ENCODE data around the gene CRTC2. TPM values are rescaled to one million over a fixed set of nuclear protein-coding genes. Genes with fewer than 3 reads are reported as not detected.
A peak's percentile ranks its signal among the peaks of the same experiment; 100 is the strongest.

Gene CRTC2
- polyA plus RNA-seq, 6 donors from 2014 or later = 24.6 to 59.8 (median 35.8) TPM

- Mint-ChIP-seq H3K27me3 (peaks cover 0 to 4% (median 0%) of the 10 kb centered on the region in 3 donors), H3K36me3 (peaks cover 0 to 16% of the 10 kb centered on the region in 2 donors), H3K9me3 (peaks cover 0 to 2% (median 0%) of the 10 kb centered on the region in 7 donors), H3K27ac (peak overlapping the region in 1 of 6 donors; percentile 88), H3K4me1 (peaks cover 37 to 64% (median 48%) of the 10 kb centered on the region in 3 donors), H3K4me3 (peak overlapping the region in 2 of 8 donors; percentile 64)
- no peak for DNase-seq
- no peak for ATAC-seq (ENCODE audit: low read depth in 2 of 2)
Observed at GRCh38 chr1:153940756-153941155, 17.7 kb downstream of the CRTC2 start.

GRCh38 chr1:153939476-153939875, 18.9 kb downstream of the CRTC2 start:
- no peak overlapping the region for H3K4me3 Mint-ChIP-seq
- peaks cover 0 to 16% of the 10 kb centered on the region in 2 donors for H3K36me3 Mint-ChIP-seq
- H3K27me3 Mint-ChIP-seq = no peaks in the 10 kb centered on the region
- DNase-seq (no peak), ATAC-seq (ENCODE audit: low read depth in 2 of 2) (no peak)
- peak overlapping the region in 1 of 6 donors; percentile 92 for H3K27ac Mint-ChIP-seq
- H3K9me3 Mint-ChIP-seq = no peaks in the 10 kb centered on the region
- peaks cover 28 to 52% (median 37%) of the 10 kb centered on the region in 3 donors for H3K4me1 Mint-ChIP-seq

- peak overlapping the region in 2 of 8 donors; percentile 25 to 52 for H3K4me3 Mint-ChIP-seq
- DNase-seq (no peak), ATAC-seq (ENCODE audit: low read depth in 2 of 2) (no peak)
- H3K27me3 Mint-ChIP-seq = no peaks in the 10 kb centered on the region
- H3K4me1 Mint-ChIP-seq = peaks cover 28 to 47% (median 32%) of the 10 kb centered on the region in 3 donors
- peak overlapping the region in 3 of 6 donors; percentile 13 to 73 (median 33) for H3K27ac Mint-ChIP-seq
- H3K9me3 Mint-ChIP-seq = no peaks in the 10 kb centered on the region
- peaks cover 0 to 16% of the 10 kb centered on the region in 2 donors for H3K36me3 Mint-ChIP-seq
Observed at GRCh38 chr1:153938996-153939395, 19.4 kb downstream of the CRTC2 start.

- DNase-seq (no peak), ATAC-seq (ENCODE audit: low read depth in 2 of 2) (no peak)
- Mint-ChIP-seq H3K9me3 (no peaks in the 10 kb centered on the region), H3K36me3 (peaks cover 0 to 23% of the 10 kb centered on the region in 2 donors), H3K27ac (peak overlapping the region in 2 of 6 donors; percentile 59 to 67), H3K4me1 (peaks cover 15 to 32% (median 18%) of the 10 kb centered on the region in 3 donors), H3K27me3 (no peaks in the 10 kb centered on the region), H3K4me3 (no peak overlapping the region)
Observed at GRCh38 chr1:153937331-153937730, 21.1 kb downstream of the CRTC2 start.

- no peak for ATAC-seq (ENCODE audit: low read depth in 2 of 2)
- peak overlapping the region in 1 of 8 donors; percentile 18 for H3K4me3 Mint-ChIP-seq
- H3K9me3 Mint-ChIP-seq = no peaks in the 10 kb centered on the region
- H3K36me3 Mint-ChIP-seq = peaks cover 0 to 23% of the 10 kb centered on the region in 2 donors
- no peaks in the 10 kb centered on the region for H3K27me3 Mint-ChIP-seq
- peaks cover 15 to 29% (median 16%) of the 10 kb centered on the region in 3 donors for H3K4me1 Mint-ChIP-seq
- no peak for DNase-seq
- peak overlapping the region in 2 of 6 donors; percentile 70 to 81 for H3K27ac Mint-ChIP-seq
Observed at GRCh38 chr1:153936011-153936802, 22.2 kb downstream of the CRTC2 start.

- DNase-seq (no peak), ATAC-seq (ENCODE audit: low read depth in 2 of 2) (no peak)
- Mint-ChIP-seq H3K4me3 (no peak overlapping the region), H3K36me3 (peaks cover 0 to 11% of the 10 kb centered on the region in 2 donors), H3K27ac (peak overlapping the region in 2 of 6 donors; percentile 69 to 84), H3K27me3 (no peaks in the 10 kb centered on the region), H3K4me1 (peaks cover 8 to 18% (median 9%) of the 10 kb centered on the region in 3 donors), H3K9me3 (no peaks in the 10 kb centered on the region)
Observed at GRCh38 chr1:153934746-153935145, 23.7 kb downstream of the CRTC2 start.

- Mint-ChIP-seq H3K9me3 (no peaks in the 10 kb centered on the region), H3K4me3 (no peak overlapping the region), H3K27me3 (no peaks in the 10 kb centered on the region), H3K27ac (peak overlapping the region in 2 of 6 donors; percentile 62 to 65), H3K36me3 (peaks cover 0 to 7% of the 10 kb centered on the region in 2 donors), H3K4me1 (peaks cover 8 to 18% (median 9%) of the 10 kb centered on the region in 3 donors)
- no peak for ATAC-seq (ENCODE audit: low read depth in 2 of 2)
- no peak for DNase-seq
Observed at GRCh38 chr1:153933955-153934354, 24.5 kb downstream of the CRTC2 start.

- Mint-ChIP-seq H3K27me3 (no peaks in the 10 kb centered on the region), H3K9me3 (no peaks in the 10 kb centered on the region), H3K4me1 (peaks cover 10 to 18% (median 13%) of the 10 kb centered on the region in 3 donors), H3K27ac (peak overlapping the region in 2 of 6 donors; percentile 42 to 62), H3K36me3 (peaks cover 0 to 7% of the 10 kb centered on the region in 2 donors), H3K4me3 (no peak overlapping the region)
- no peak for ATAC-seq (ENCODE audit: low read depth in 2 of 2)
- no peak for DNase-seq
Observed at GRCh38 chr1:153933430-153933829, 25.0 kb downstream of the CRTC2 start.

GRCh38 chr1:153932156-153933131, 26.0 kb downstream of the CRTC2 start:
- peaks cover 0 to 7% of the 10 kb centered on the region in 2 donors for H3K36me3 Mint-ChIP-seq
- H3K27me3 Mint-ChIP-seq = no peaks in the 10 kb centered on the region
- peaks cover 13 to 18% (median 14%) of the 10 kb centered on the region in 3 donors for H3K4me1 Mint-ChIP-seq
- H3K27ac Mint-ChIP-seq = peak overlapping the region in 2 of 6 donors; percentile 34 to 67
- H3K4me3 Mint-ChIP-seq = no peak overlapping the region
- no peak for ATAC-seq (ENCODE audit: low read depth in 2 of 2)
- H3K9me3 Mint-ChIP-seq = no peaks in the 10 kb centered on the region
- no peak for DNase-seq

- Mint-ChIP-seq H3K9me3 (no peaks in the 10 kb centered on the region), H3K4me1 (peaks cover 7 to 18% (median 13%) of the 10 kb centered on the region in 3 donors), H3K36me3 (peaks cover 0 to 7% of the 10 kb centered on the region in 2 donors), H3K27ac (peak overlapping the region in 2 of 6 donors; percentile 66 to 72), H3K4me3 (no peak overlapping the region), H3K27me3 (no peaks in the 10 kb centered on the region)
- no peak for ATAC-seq (ENCODE audit: low read depth in 2 of 2)
- DNase-seq = no peak
Observed at GRCh38 chr1:153929981-153930948, 28.1 kb downstream of the CRTC2 start.

GRCh38 chr1:153929426-153929825, 29.0 kb downstream of the CRTC2 start:
- Mint-ChIP-seq H3K27ac (peak overlapping the region in 5 of 6 donors; percentile 43 to 72 (median 60)), H3K27me3 (no peaks in the 10 kb centered on the region), H3K9me3 (no peaks in the 10 kb centered on the region), H3K36me3 (peaks cover 0 to 7% of the 10 kb centered on the region in 2 donors), H3K4me1 (peaks cover 7 to 15% (median 14%) of the 10 kb centered on the region in 3 donors), H3K4me3 (no peak overlapping the region)
- DNase-seq = no peak
- ATAC-seq (ENCODE audit: low read depth in 2 of 2) = no peak

GRCh38 chr1:153928791-153929341, 29.5 kb downstream of the CRTC2 start:
- Mint-ChIP-seq H3K9me3 (no peaks in the 10 kb centered on the region), H3K27ac (peak overlapping the region in 4 of 6 donors; percentile 57 to 78 (median 66)), H3K27me3 (no peaks in the 10 kb centered on the region), H3K4me1 (peaks cover 7 to 20% (median 13%) of the 10 kb centered on the region in 3 donors), H3K4me3 (no peak overlapping the region), H3K36me3 (peaks cover 0 to 7% of the 10 kb centered on the region in 2 donors)
- ATAC-seq (ENCODE audit: low read depth in 2 of 2) (no peak), DNase-seq (no peak)

Data from naive B cell (primary cell).